Measurements from ENCODE around the gene NRCAM.
A peak's percentile ranks its signal among the peaks of the same experiment; 100 is the strongest.

The NRCAM gene

GRCh38 chr7:108234971-108235450 is 221.2 kb downstream of the NRCAM start:
- H2AFZ ChIP-seq (ENCODE audit: low read depth, low read length) = no peak overlapping the region
- H3K27me3 ChIP-seq (ENCODE audit: low read depth, low read length) = no peaks in the 10 kb centered on the region
- H3K4me1 ChIP-seq (ENCODE audit: low read length) = peaks cover 37% of the 10 kb centered on the region
- no peaks in the 10 kb centered on the region for H3K9me3 ChIP-seq (ENCODE audit: insufficient read depth, low read length)
- no peak overlapping the region for H3K4me2 ChIP-seq (ENCODE audit: low read length)
- peaks cover 4% of the 10 kb centered on the region; the same call in 1 of the 2 replicates for H3K79me2 ChIP-seq (ENCODE audit: low read length)
- no peak overlapping the region for H3K4me3 ChIP-seq (ENCODE audit: low read length)
- H3K9ac ChIP-seq (ENCODE audit: low read length) = no peak overlapping the region
- peaks cover 41% of the 10 kb centered on the region for H3K36me3 ChIP-seq (replicated peaks; ENCODE audit: low read depth, low read length)
- 0 out of 2 replicates have a peak, but pooled peaks cover 4% of the 10 kb centered on the region for H4K20me1 ChIP-seq (ENCODE audit: insufficient read depth, low read length)
- peak overlapping the region; percentile 18; the same call in 1 of the 2 replicates for H3K27ac ChIP-seq (ENCODE audit: low read length)
- TF ChIP-seq, protein P1, sequence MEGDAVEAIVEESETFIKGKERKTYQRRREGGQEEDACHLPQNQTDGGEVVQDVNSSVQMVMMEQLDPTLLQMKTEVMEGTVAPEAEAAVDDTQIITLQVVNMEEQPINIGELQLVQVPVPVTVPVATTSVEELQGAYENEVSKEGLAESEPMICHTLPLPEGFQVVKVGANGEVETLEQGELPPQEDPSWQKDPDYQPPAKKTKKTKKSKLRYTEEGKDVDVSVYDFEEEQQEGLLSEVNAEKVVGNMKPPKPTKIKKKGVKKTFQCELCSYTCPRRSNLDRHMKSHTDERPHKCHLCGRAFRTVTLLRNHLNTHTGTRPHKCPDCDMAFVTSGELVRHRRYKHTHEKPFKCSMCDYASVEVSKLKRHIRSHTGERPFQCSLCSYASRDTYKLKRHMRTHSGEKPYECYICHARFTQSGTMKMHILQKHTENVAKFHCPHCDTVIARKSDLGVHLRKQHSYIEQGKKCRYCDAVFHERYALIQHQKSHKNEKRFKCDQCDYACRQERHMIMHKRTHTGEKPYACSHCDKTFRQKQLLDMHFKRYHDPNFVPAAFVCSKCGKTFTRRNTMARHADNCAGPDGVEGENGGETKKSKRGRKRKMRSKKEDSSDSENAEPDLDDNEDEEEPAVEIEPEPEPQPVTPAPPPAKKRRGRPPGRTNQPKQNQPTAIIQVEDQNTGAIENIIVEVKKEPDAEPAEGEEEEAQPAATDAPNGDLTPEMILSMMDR (IDR thresholded peaks at IDR 0.05; ENCODE audit: low read depth, low read length) = no peak
- no peak for TF ChIP-seq EZH2phosphoT487 (IDR thresholded peaks at IDR 0.05; ENCODE audit: low read depth)

DNA sequence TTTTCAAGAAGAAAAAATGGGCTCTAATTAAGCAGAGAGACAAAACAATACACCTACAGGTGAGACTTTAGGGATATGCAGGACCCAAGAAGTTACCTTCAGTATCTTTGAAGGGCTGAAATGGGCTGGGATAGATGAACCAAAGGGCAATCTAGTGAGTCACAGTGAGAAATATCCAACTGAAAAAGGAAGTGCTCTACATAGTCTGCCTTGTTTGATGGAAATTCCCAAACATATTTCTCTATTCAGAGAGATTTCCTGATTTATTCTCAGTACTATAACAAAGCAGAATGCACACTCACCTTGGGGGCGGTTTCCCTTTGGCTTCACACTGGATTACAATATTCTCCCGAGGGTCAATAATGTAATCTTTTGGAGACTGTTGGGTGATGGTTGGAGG is 222.0 kb downstream of the NRCAM start:
- no peak for TF ChIP-seq EZH2phosphoT487 (IDR thresholded peaks at IDR 0.05; ENCODE audit: low read depth)
- TF ChIP-seq, protein P1 (IDR thresholded peaks at IDR 0.05; ENCODE audit: low read depth, low read length) = no peak
- 0 out of 2 replicates have a peak, but pooled peaks cover 4% of the 10 kb centered on the region for H4K20me1 ChIP-seq (ENCODE audit: insufficient read depth, low read length)
- no peak overlapping the region for H3K4me3 ChIP-seq (ENCODE audit: low read length)
- H3K27me3 ChIP-seq (ENCODE audit: low read depth, low read length) = no peaks in the 10 kb centered on the region
- no peaks in the 10 kb centered on the region for H3K9me3 ChIP-seq (ENCODE audit: insufficient read depth, low read length)
- H3K36me3 ChIP-seq (replicated peaks; ENCODE audit: low read depth, low read length) = peaks cover 47% of the 10 kb centered on the region
- peaks cover 31% of the 10 kb centered on the region for H3K4me1 ChIP-seq (ENCODE audit: low read length)
- no peak overlapping the region for H3K27ac ChIP-seq (ENCODE audit: low read length)
- H2AFZ ChIP-seq (ENCODE audit: low read depth, low read length) = no peak overlapping the region
- H3K9ac ChIP-seq (ENCODE audit: low read length) = no peak overlapping the region
- peaks cover under 1% of the 10 kb centered on the region; the same call in 1 of the 2 replicates for H3K79me2 ChIP-seq (ENCODE audit: low read length)
- H3K4me2 ChIP-seq (ENCODE audit: low read length) = no peak overlapping the region

- Histone ChIP-seq H2AFZ (ENCODE audit: low read depth, low read length) (no peak overlapping the region), H3K9me3 (ENCODE audit: insufficient read depth, low read length) (no peaks in the 10 kb centered on the region), H3K4me3 (ENCODE audit: low read length) (no peak overlapping the region), H3K36me3 (replicated peaks; ENCODE audit: low read depth, low read length) (peaks cover 40% of the 10 kb centered on the region), H4K20me1 (ENCODE audit: insufficient read depth, low read length) (0 out of 2 replicates have a peak, but pooled peaks cover 4% of the 10 kb centered on the region), H3K79me2 (ENCODE audit: low read length) (no peaks in the 10 kb centered on the region; the same call in 1 of the 2 replicates), H3K27me3 (ENCODE audit: low read depth, low read length) (no peaks in the 10 kb centered on the region), H3K4me1 (ENCODE audit: low read length) (peaks cover 30% of the 10 kb centered on the region), H3K4me2 (ENCODE audit: low read length) (no peak overlapping the region), H3K27ac (ENCODE audit: low read length) (no peak overlapping the region), H3K9ac (ENCODE audit: low read length) (no peak overlapping the region)
- no peak for TF ChIP-seq EZH2phosphoT487 (IDR thresholded peaks at IDR 0.05; ENCODE audit: low read depth)
Measured at GRCh38 chr7:108232076-108232475, 224.2 kb downstream of the NRCAM start.

DNA sequence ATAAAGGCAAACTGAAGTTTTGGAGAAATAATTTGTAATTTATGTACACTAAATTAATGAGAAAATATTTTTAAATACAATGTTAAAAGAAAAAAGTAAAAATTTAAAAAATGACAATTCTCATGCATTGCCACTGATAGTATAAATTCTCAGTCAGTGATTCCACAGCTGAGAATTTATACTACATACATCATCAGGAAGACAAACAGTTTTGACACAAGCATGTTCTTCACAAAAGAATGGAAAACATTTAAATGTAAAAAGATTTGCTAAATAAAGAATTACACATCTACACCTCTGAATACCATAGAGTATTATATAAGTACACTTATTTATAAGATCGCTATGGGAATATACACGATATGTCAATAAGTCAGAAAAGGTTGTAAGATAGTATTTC is 225.0 kb downstream of the NRCAM start:
- Histone ChIP-seq H3K27me3 (ENCODE audit: low read depth, low read length) (no peaks in the 10 kb centered on the region), H3K4me2 (ENCODE audit: low read length) (no peak overlapping the region), H3K4me3 (ENCODE audit: low read length) (no peak overlapping the region), H4K20me1 (ENCODE audit: insufficient read depth, low read length) (0 out of 2 replicates have a peak, but pooled peaks cover 4% of the 10 kb centered on the region), H3K9ac (ENCODE audit: low read length) (no peak overlapping the region), H3K9me3 (ENCODE audit: insufficient read depth, low read length) (no peaks in the 10 kb centered on the region), H3K36me3 (replicated peaks; ENCODE audit: low read depth, low read length) (peaks cover 43% of the 10 kb centered on the region), H3K4me1 (ENCODE audit: low read length) (peaks cover 24% of the 10 kb centered on the region), H3K79me2 (ENCODE audit: low read length) (no peaks in the 10 kb centered on the region), H3K27ac (ENCODE audit: low read length) (no peak overlapping the region), H2AFZ (ENCODE audit: low read depth, low read length) (no peak overlapping the region)
- TF ChIP-seq EZH2phosphoT487 (IDR thresholded peaks at IDR 0.05; ENCODE audit: low read depth) = no peak
- TF ChIP-seq, protein P1 (IDR thresholded peaks at IDR 0.05; ENCODE audit: low read depth, low read length) = no peak

Measured in OCI-LY3 (cell line).